ENCODE measurements around the gene PTCH1. TPM values are rescaled to one million over a fixed set of nuclear protein-coding genes. Genes with fewer than 3 reads are reported as not detected.

The PTCH1 gene
- polyA plus RNA-seq, 2 of the 4 experiments (the other 2 are of a cell fraction), result 1.9 to 4.8 TPM

GRCh38 chr9:95441081-95441480 lies 75.7 kb downstream of the PTCH1 start:
- H3K4me1 ChIP-seq, result no peaks in the 10 kb centered on the region
- POLR2A ChIA-PET, result no interaction called here
- H3K4me2 ChIP-seq, result no peak overlapping the region
- WGBS (ENCODE audit: missing lambda C conversion rate), result 90% methylated on average over 9 of the region's 9 CpGs
- no peak for DNase-seq (ENCODE audit: low read depth in 1 of 2, low spot score in 1 of 2)
- H3K27ac ChIP-seq, result no peak overlapping the region
- H3K4me3 ChIP-seq, result no peak overlapping the region
- no peak for TF ChIP-seq ESRRA (IDR thresholded peaks at IDR 0.05; ENCODE audit: borderline replicate concordance, low read length)
- no peak for TF ChIP-seq EHF (CRISPR knock-in tag; IDR thresholded peaks at IDR 0.05)
- TF ChIP-seq NR3C1 (IDR thresholded peaks at IDR 0.05), result no peak
- TF ChIP-seq ATOH8 (CRISPR knock-in tag; IDR thresholded peaks at IDR 0.05; ENCODE audit: low read depth), result no peak
- no peak for TF ChIP-seq POLR2AphosphoS2 (conservative IDR thresholded peaks at IDR 0.05; ENCODE audit: low read length)
- no peak for TF ChIP-seq SREBF2 (IDR thresholded peaks at IDR 0.05)
- TF ChIP-seq PBX3 (IDR thresholded peaks at IDR 0.05), result no peak
- TF ChIP-seq KDM1A (IDR thresholded peaks at IDR 0.05; ENCODE audit: low read depth), result no peak
- TF ChIP-seq ZNF302 (CRISPR knock-in tag; IDR thresholded peaks at IDR 0.05), result no peak
- ATAC-seq, result no peak
- CTCF ChIA-PET, result no interaction called here
- FAIRE-seq, result no peak
- H3K9me3 ChIP-seq, result no peaks in the 10 kb centered on the region

GRCh38 chr9:95440447-95440846 lies 76.3 kb downstream of the PTCH1 start:
- no peaks in the 10 kb centered on the region for H3K9me3 ChIP-seq
- no peak for ATAC-seq
- FAIRE-seq, result no peak
- H3K4me2 ChIP-seq, result no peak overlapping the region
- H3K4me1 ChIP-seq, result no peaks in the 10 kb centered on the region
- DNase-seq (ENCODE audit: low read depth in 1 of 2, low spot score in 1 of 2), result no peak
- POLR2A ChIA-PET, result no interaction called here
- TF ChIP-seq BHLHE40 (IDR thresholded peaks at IDR 0.05; ENCODE audit: low read depth, low read length) (no peak), CBX8 (IDR thresholded peaks at IDR 0.05) (no peak), KDM1A (IDR thresholded peaks at IDR 0.05; ENCODE audit: low read depth) (no peak)
- 51% methylated on average over 3 of the region's 3 CpGs for WGBS (ENCODE audit: missing lambda C conversion rate)
- H3K4me3 ChIP-seq, result no peak overlapping the region
- CTCF ChIA-PET, result no interaction called here
- H3K27ac ChIP-seq, result no peak overlapping the region

DNA sequence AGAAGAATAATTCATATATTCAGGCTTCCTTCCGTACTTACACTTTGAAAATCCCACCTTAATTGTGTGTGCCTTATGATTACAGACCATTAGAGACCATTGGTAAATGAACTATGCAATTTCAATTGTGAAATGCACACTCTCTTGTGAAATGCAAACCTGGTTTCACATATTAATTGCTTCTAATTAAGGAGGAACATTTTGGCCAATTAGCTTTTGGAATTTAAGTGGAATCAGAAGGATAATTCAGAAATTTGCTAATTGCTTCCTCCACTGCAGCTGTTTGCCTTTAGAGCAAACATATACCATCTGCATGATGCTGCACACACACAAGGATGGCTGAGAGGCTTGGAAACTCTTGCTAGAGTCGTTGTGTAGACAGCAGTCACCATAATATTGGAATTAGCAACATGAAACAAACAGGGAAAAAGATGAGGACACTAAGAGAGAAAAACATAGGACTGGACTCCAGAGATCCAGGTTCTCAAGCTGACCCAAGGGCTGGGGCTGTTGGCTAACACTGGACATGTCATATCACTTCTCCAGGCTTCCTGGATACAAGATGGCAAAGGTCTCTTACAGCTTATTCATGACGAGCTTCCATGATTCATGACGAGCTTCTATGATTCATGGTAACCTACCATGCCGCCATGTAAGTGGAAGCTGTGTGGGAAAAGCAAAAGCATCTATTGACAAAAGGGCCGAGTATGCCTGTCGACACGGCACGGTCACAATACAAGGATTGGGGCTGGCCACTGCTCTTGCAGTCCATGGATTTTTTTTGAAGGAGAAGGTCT lies 78.0 kb downstream of the PTCH1 start:
- H3K9me3 ChIP-seq, result no peaks in the 10 kb centered on the region
- H3K4me3 ChIP-seq, result no peak overlapping the region
- POLR2A ChIA-PET, result no interaction called here
- no peaks in the 10 kb centered on the region for H3K4me1 ChIP-seq
- no peak for DNase-seq (ENCODE audit: low read depth in 1 of 2, low spot score in 1 of 2)
- ATAC-seq, result no peak
- no peak overlapping the region for H3K4me2 ChIP-seq
- no peak overlapping the region for H3K27ac ChIP-seq
- TF ChIP-seq SREBF2 (IDR thresholded peaks at IDR 0.05) (no peak), CTCF (IDR thresholded peaks at IDR 0.05) (no peak), CBX8 (IDR thresholded peaks at IDR 0.05) (no peak), ZNF302 (CRISPR knock-in tag; IDR thresholded peaks at IDR 0.05) (no peak), NFE2L2 (conservative IDR thresholded peaks at IDR 0.05; ENCODE audit: low read length) (no peak), PBX3 (IDR thresholded peaks at IDR 0.05) (no peak), MYC (IDR thresholded peaks at IDR 0.05; ENCODE audit: borderline replicate concordance, low read length) (no peak), GATA3 (IDR thresholded peaks at IDR 0.05; ENCODE audit: borderline replicate concordance) (no peak), RFX5 (IDR thresholded peaks at IDR 0.05) (no peak), EHMT2 (IDR thresholded peaks at IDR 0.05; ENCODE audit: low read depth) (no peak), HOXB13 (CRISPR knock-in tag; IDR thresholded peaks at IDR 0.05; ENCODE audit: low read depth) (no peak)
- CTCF ChIA-PET, result interaction anchor here (1.1 kb wide), 1 partner anchor 174 kb away, joined by 4 read pairs; no protein-coding TSS in a partner anchor
- no peak for FAIRE-seq
- 77% methylated on average over 9 of the region's 9 CpGs for WGBS (ENCODE audit: missing lambda C conversion rate)
